Mucosa of descending colon (tissue), 3 donors: ENCODE results near the gene GRM7. TPM values are rescaled to one million over a fixed set of nuclear protein-coding genes. Genes with fewer than 3 reads are reported as not detected.

Experiments
- ATAC-seq: fragments of 200-7000 bp; cut with Tn5 transposase; one replicate; pipeline ENCODE4 v1.9.1; 2020; ENCODE audit warnings: mild to moderate bottlenecking, moderate library complexity
- DNase-seq, 3 donors: peaks; one replicate each; pipeline ENCODE4 v3.0.0-alpha.2; 2020
- H3K36me3 ChIP-seq: fragments of 200-600 bp; one replicate; pipeline ENCODE4 v1.8.0; 2021; ENCODE audit warnings: low read depth, mild to moderate bottlenecking
- H3K4me1 ChIP-seq: fragments of 200-600 bp; one replicate; pipeline ENCODE4 v1.8.0; 2021; ENCODE audit warnings: low read depth, mild to moderate bottlenecking
- H3K4me3 ChIP-seq: fragments of 200-600 bp; one replicate; pipeline ENCODE4 v1.8.0; 2021; ENCODE audit warnings: mild to moderate bottlenecking
- H3K9me3 ChIP-seq: fragments of 200-600 bp; one replicate; pipeline ENCODE4 v1.8.0; 2021; ENCODE audit warnings: mild to moderate bottlenecking
- CTCF ChIP-seq: fragments of 200-600 bp; IDR thresholded peaks from one replicate; pipeline ENCODE4 v1.8.0; 2022; ENCODE audit warnings: antibody characterized with exemption, mild to moderate bottlenecking
- intact Hi-C, 2 donors: fragments of 100-400 bp; cut with DNase I in 1 of 2; cut with micrococcal nuclease in 1 of 2; formaldehyde crosslinking; loops; one replicate each; pipeline versions ENCODE4 v1.11.0 to v1.11.1; 2022; cut with DNase I, micrococcal nuclease
- total RNA-seq, 3 donors: library from RNA; stranded (reverse); fragmentation: NEBNext Ultra II Directional in 2 of 3; extraction: Animal tissue kit (Norgen Biotek cat#: 25700) in 2 of 3; gene quantifications; one replicate each; pipeline versions ENCODE4 v1.2.1 to v1.2.4, GENCODE V29; 2021 to 2023
- donor health status: DM: no; HTN: no; CAD: no; lungs with moderate emphysema.
- donor health status: DM: no; HTN: no; CAD: no.
- donor health status: DM: no; HTN: yes; CAD: no.

The GRM7 gene
- total RNA-seq, 3 donors from 2014 or later = 0.09 to 0.39 (median 0.14) TPM

- DNase-seq = no peak
- ATAC-seq = no peak
These were observed 462.2 kb downstream of the GRM7 start for GRCh38 chr3:7322957-7323669.

GRCh38 chr3:7328339-7328738, 467.4 kb downstream of the GRM7 start:
- Histone ChIP-seq H3K4me1 (no peaks in the 10 kb centered on the region), H3K9me3 (no peaks in the 10 kb centered on the region), H3K4me3 (no peak overlapping the region), H3K36me3 (no peaks in the 10 kb centered on the region)
- DNase-seq (peak in 1 of 3 donors; percentile 6), ATAC-seq (peak; percentile 95)
- TF ChIP-seq CTCF = no peak
- intact Hi-C loops = no loop called here

More at GRCh38 chr3:7322957-7323669, 462.2 kb downstream of the GRM7 start:
- Histone ChIP-seq H3K4me3 (no peak overlapping the region), H3K4me1 (no peaks in the 10 kb centered on the region), H3K36me3 (no peaks in the 10 kb centered on the region), H3K9me3 (no peaks in the 10 kb centered on the region)
- TF ChIP-seq CTCF = no peak
- intact Hi-C loops = no loop called here

- Histone ChIP-seq H3K36me3 (no peaks in the 10 kb centered on the region), H3K4me1 (no peaks in the 10 kb centered on the region), H3K4me3 (no peak overlapping the region), H3K9me3 (no peaks in the 10 kb centered on the region)
- intact Hi-C loops = no loop called here
- ATAC-seq (no peak), DNase-seq (no peak)
- no peak for TF ChIP-seq CTCF
These were observed 471.8 kb downstream of the GRM7 start for GRCh38 chr3:7332696-7333095.

- ATAC-seq = no peak
- intact Hi-C loops = no loop called here
- no peak for TF ChIP-seq CTCF
- Histone ChIP-seq H3K4me1 (no peaks in the 10 kb centered on the region), H3K9me3 (no peaks in the 10 kb centered on the region), H3K4me3 (no peak overlapping the region), H3K36me3 (no peaks in the 10 kb centered on the region)
- DNase-seq = no peak
These were observed 472.2 kb downstream of the GRM7 start for GRCh38 chr3:7333125-7333524.

- TF ChIP-seq CTCF = no peak
- intact Hi-C loops = no loop called here
- Histone ChIP-seq H3K4me1 (no peaks in the 10 kb centered on the region), H3K9me3 (no peaks in the 10 kb centered on the region), H3K36me3 (no peaks in the 10 kb centered on the region), H3K4me3 (no peak overlapping the region)
- no peak for DNase-seq
- ATAC-seq = peak; percentile 89
These were observed 479.9 kb downstream of the GRM7 start for GRCh38 chr3:7340795-7341194.
